Measurements from ENCODE around the gene IGFN1. TPM values are rescaled to one million over a fixed set of nuclear protein-coding genes. Genes with fewer than 3 reads are reported as not detected.

IGFN1 gene
- total and polyA plus RNA-seq, 2 donors from 2014 or later = 2.8 TPM; not detected in 1

- Histone ChIP-seq H3K27ac (ENCODE audit: low read depth in 2 of 2, low read length in 2 of 2) (peak overlapping the region in 1 of 2 donors; percentile 15), H3K4me3 (ENCODE audit: low read length in 3 of 3) (peak overlapping the region; percentile 60 to 78 (median 69)), H3K9ac (ENCODE audit: low read length in 3 of 3) (peak overlapping the region; percentile 30 to 67 (median 41)), H3K36me3 (ENCODE audit: control insufficient read depth in 2 of 3, insufficient read depth in 3 of 3, low read length in 3 of 3) (peaks cover 0 to 11% (median 0%) of the 10 kb centered on the region in 3 donors), H3K27me3 (ENCODE audit: control insufficient read depth, insufficient read depth, low read length) (no peaks in the 10 kb centered on the region), H3K4me1 (ENCODE audit: control insufficient read depth in 2 of 3, insufficient read depth in 2 of 3, low read depth in 1 of 3, low read length in 3 of 3) (peaks cover 0 to 8% (median 3%) of the 10 kb centered on the region in 3 donors), H3K9me3 (ENCODE audit: control insufficient read depth in 2 of 3, insufficient read depth in 1 of 3, low read length in 3 of 3) (no peaks in the 10 kb centered on the region)
- no peak for DNase-seq
- no peak for FAIRE-seq
- TF ChIP-seq CTCF (IDR thresholded peaks at IDR 0.05; ENCODE audit: borderline replicate concordance, extremely low read depth, insufficient read depth) = no peak
- intact Hi-C loops (cut with DNase I) = no loop called here
Measured at GRCh38 chr1:201153474-201154388, 36.9 kb upstream of the IGFN1 start.

- H3K27me3 ChIP-seq (ENCODE audit: control insufficient read depth, insufficient read depth, low read length) = no peaks in the 10 kb centered on the region
- peak within 1 kb of the TSS in 1 of 2 donors; percentile 87 for H3K27ac ChIP-seq (ENCODE audit: low read depth in 2 of 2, low read length in 2 of 2)
- DNase-seq (peak; percentile 99 to 100 (median 99)), FAIRE-seq (no peak)
- peak within 1 kb of the TSS; percentile 60 to 86 (median 78) for H3K4me3 ChIP-seq (ENCODE audit: low read length in 3 of 3)
- intact Hi-C loops (cut with DNase I) = no loop called here
- H3K4me1 ChIP-seq (ENCODE audit: control insufficient read depth in 2 of 3, insufficient read depth in 2 of 3, low read depth in 1 of 3, low read length in 3 of 3) = peaks cover 0 to 8% (median 3%) of the 10 kb centered on the region in 3 donors
- no peaks in the 10 kb centered on the region for H3K9me3 ChIP-seq (ENCODE audit: control insufficient read depth in 2 of 3, insufficient read depth in 1 of 3, low read length in 3 of 3)
- TF ChIP-seq CTCF (IDR thresholded peaks at IDR 0.05; ENCODE audit: borderline replicate concordance, extremely low read depth, insufficient read depth) = no peak
- peaks cover 0 to 11% (median 0%) of the 10 kb centered on the region in 3 donors for H3K36me3 ChIP-seq (ENCODE audit: control insufficient read depth in 2 of 3, insufficient read depth in 3 of 3, low read length in 3 of 3)
- H3K9ac ChIP-seq (ENCODE audit: low read length in 3 of 3) = peak within 1 kb of the TSS; percentile 41 to 83 (median 67)
Measured at GRCh38 chr1:201154389-201155165, 36.0 kb upstream of the IGFN1 start, which contains the start of gene TMEM9. TSS of gene TMEM9 (minus strand) at chr1:201154474. CDS start at chr1:201153923, 551 bp downstream.

GRCh38 chr1:201155354-201155753 lies 35.3 kb upstream of the IGFN1 start:
- no peak overlapping the region for H3K4me3 ChIP-seq (ENCODE audit: low read length in 3 of 3)
- peaks cover 0 to 11% (median 0%) of the 10 kb centered on the region in 3 donors for H3K36me3 ChIP-seq (ENCODE audit: control insufficient read depth in 2 of 3, insufficient read depth in 3 of 3, low read length in 3 of 3)
- no peak overlapping the region for H3K9ac ChIP-seq (ENCODE audit: low read length in 3 of 3)
- no peaks in the 10 kb centered on the region for H3K27me3 ChIP-seq (ENCODE audit: control insufficient read depth, insufficient read depth, low read length)
- H3K4me1 ChIP-seq (ENCODE audit: control insufficient read depth in 2 of 3, insufficient read depth in 2 of 3, low read depth in 1 of 3, low read length in 3 of 3) = peaks cover 0 to 8% (median 3%) of the 10 kb centered on the region in 3 donors
- no peaks in the 10 kb centered on the region for H3K9me3 ChIP-seq (ENCODE audit: control insufficient read depth in 2 of 3, insufficient read depth in 1 of 3, low read length in 3 of 3)
- no peak for TF ChIP-seq CTCF (IDR thresholded peaks at IDR 0.05; ENCODE audit: borderline replicate concordance, extremely low read depth, insufficient read depth)
- DNase-seq (peak in 1 of 5 donors; percentile 16), FAIRE-seq (no peak)
- intact Hi-C loops (cut with DNase I) = no loop called here
- no peak overlapping the region for H3K27ac ChIP-seq (ENCODE audit: low read depth in 2 of 2, low read length in 2 of 2)
